NT2/D1 (cell line): ENCODE measurements around the gene CAMSAP2.

ENCODE experiments used
- SUZ12 ChIP-seq: IDR thresholded peaks from 2 replicates; pipeline ENCODE4 v1.6.1; 2011; ENCODE audit not compliant: insufficient read length, insufficient read depth; ENCODE audit errors: extremely low read depth
- YY1 ChIP-seq: IDR thresholded peaks from 2 replicates; pipeline ENCODE4 v1.6.1; 2011; ENCODE audit not compliant: insufficient read length, insufficient read depth
- ZNF274 ChIP-seq: IDR thresholded peaks from 2 replicates; pipeline ENCODE4 v1.6.1; 2011; ENCODE audit warnings: mild to moderate bottlenecking, low read depth, low read length

GRCh38 chr1:200907611-200908097, 169.0 kb downstream of the CAMSAP2 start:
- TF ChIP-seq YY1 (no peak), ZNF274 (no peak), SUZ12 (no peak)
